Fibroblast of peridontal ligament (primary cell): Measurements from ENCODE around the gene COBLL1.
"Not testable (repeated sequence)": the region's sequence is repeated elsewhere in the genome, so short reads cannot be mapped to it uniquely, and the experiment has no call there.

Source experiments
- DNase-seq: peaks from one replicate; pipeline ENCODE4 v3.0.0-alpha.2; 2010; ENCODE audit errors: extremely low read depth

The COBLL1 gene

GRCh38 chr2:164841719-164842623 is at the start of gene COBLL1:
COBLL1 (minus strand) TSS chr2:164841823; CDS start chr2:164841196, 627 bp downstream.
- peak; percentile 55 for DNase-seq

DNA sequence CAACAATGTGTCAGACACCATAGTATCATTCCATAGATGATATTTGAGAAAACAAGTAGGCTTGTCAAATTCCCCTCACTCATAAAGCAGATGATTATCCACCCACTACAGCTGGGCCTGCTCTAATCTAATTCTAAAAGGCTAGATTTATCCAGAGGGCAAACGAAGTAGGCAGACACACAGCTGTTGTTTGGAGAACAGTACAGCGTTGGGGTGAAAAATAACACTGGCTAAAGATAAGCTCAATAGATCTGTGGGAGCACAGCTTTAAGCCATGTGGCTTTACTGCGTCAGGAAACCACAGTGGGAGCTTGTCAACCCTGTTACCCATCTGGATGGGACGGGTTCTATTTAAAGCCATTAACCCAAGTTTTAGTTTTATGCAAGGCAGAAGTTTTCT is 48.9 kb upstream of the COBLL1 start:
- DNase-seq = no peak

- no peak for DNase-seq
Measured at GRCh38 chr2:164888592-164888991, 47.0 kb upstream of the COBLL1 start.

GRCh38 chr2:164887434-164888144 is 46.0 kb upstream of the COBLL1 start:
- no peak for DNase-seq

GRCh38 chr2:164882276-164882675 is 40.7 kb upstream of the COBLL1 start:
- no peak for DNase-seq

DNA sequence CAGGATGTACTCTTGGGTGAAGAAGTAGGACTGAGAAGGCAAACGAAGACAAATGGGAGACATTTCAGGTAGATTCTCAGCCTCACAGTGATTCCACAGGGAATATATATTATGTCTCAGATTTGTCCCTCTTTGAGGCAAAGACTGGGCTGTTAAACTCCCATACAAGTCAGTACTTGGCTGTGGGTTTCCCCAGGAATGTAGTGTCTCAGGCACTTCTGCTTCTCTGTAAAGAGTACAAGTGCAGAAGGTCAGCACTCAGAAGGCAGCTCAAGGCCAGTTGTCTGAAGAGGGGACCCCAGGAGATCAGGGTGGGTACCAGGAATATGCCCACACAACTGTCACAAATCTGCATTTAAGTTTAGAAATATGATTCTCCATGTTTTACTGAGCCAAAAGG is 39.9 kb upstream of the COBLL1 start:
- no peak for DNase-seq

- no peak for DNase-seq
Measured at GRCh38 chr2:164879901-164880535, 38.4 kb upstream of the COBLL1 start.

- DNase-seq = no peak
Measured at GRCh38 chr2:164877927-164878326, 36.3 kb upstream of the COBLL1 start.

GRCh38 chr2:164877169-164877568 is 35.5 kb upstream of the COBLL1 start:
- no peak for DNase-seq

GRCh38 chr2:164875334-164876205 is 33.9 kb upstream of the COBLL1 start:
- DNase-seq = no peak

- no peak for DNase-seq
Measured at GRCh38 chr2:164873210-164873908, 31.7 kb upstream of the COBLL1 start.

- DNase-seq = no peak
Measured at GRCh38 chr2:164871404-164871803, 29.8 kb upstream of the COBLL1 start.

- no peak for DNase-seq
Measured at GRCh38 chr2:164869420-164869772, 27.8 kb upstream of the COBLL1 start.

DNA sequence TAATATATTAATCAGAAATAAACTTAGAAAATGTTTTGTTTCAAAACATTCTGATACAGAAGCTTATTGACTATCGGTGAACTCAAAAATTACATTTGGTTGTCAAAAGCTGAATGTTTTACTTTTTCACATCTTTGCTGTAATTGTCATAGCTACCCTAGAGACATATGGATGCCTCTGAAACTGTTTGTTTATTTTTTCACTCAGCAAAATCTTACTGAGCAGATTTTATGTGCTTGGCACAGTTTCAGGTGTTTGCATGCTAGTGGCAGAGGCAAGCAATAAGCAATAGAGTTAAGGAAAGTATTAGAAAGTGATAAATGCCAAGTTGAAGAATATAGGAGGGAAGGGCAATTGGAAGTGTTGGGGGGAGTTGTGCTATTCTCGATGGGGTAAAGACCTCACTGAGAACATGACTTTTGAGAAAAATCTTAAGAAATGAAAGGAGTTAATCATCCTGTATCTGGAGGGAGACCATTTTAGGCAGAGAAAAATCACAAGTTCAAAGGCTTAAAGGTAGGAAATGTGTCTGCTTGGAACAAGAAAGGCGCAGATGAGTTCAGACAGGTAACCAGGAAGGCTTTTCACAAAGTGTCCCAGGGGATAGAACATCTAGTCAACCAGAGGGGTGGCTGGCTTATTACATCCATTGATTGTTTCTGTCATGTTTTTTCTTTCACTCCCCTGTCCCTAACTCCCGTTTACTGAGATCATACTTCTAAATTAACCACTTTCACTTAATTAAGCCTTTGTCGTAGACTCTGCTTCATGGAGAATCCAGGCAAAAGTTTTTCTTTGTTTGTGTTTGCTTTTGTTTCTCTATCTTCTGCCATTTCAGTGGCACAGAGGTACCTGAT is 27.2 kb upstream of the COBLL1 start:
- DNase-seq = peak; percentile 42

DNA sequence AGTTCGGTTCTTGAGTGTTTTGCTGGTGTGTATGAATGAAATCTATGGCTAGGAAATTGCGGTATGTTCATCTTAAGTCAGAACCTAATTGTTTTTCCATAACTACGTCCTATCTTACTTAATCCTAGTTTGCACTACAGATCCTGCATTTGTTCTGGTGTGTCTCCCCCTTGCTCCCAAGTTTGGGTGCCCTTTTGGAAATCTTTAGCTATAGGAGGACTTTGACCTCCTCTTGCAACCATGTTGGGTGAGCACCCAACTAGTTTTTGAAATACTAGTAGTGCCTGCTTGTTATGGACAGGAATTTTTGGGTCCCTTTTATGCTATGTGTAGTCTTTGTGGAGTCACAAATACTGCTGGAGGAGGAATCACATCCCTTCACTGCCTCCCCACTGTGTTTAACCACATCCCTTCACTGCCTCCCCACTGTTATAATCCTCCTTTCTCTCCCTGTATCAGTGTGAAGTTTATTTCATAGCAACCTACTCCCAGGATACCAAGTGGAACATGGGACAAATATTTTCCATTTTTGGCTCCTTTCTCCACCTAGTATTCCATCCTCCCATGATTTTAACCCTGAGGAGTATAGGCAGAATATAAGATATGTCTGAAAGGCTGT is 26.3 kb upstream of the COBLL1 start:
- DNase-seq = no peak

DNA sequence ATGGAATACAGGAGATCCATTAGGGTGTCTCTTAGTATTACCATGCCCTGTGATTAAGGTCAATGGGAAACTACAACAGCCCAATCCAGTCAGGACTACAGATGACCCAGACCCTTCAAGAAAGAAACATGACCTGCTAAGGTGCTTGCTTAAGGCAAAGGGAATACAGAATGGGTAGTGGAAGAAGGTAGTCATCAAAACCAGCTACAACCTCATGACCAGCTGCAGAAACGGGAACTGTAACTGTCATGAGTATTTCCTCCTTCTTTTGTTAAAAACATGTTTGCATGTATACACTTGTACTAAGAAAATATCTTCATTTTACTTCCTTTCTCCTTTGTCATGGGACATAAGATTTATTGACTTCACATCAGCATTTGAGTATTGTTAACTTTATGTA is 24.8 kb upstream of the COBLL1 start:
- DNase-seq = not testable (repeated sequence)

DNA sequence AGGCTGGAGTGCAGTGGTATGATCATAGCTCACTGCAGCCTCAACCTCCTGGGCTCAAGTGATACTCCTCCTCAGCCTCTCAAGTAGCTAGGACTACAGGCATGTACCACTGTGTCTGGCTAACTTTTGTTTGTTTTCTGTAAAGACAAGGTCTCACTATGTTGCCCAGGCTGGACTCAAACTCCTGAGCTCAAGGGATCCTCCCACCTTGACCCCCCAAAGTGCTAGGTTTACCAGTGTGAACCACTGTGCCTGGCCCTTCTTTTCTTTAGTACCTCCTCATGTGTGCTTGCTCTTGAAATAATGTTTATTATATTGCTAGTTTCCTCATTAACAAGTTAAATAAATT is 19.0 kb upstream of the COBLL1 start:
- DNase-seq = no peak

- not testable (repeated sequence) for DNase-seq
Measured at GRCh38 chr2:164859906-164860693, 18.5 kb upstream of the COBLL1 start.
